PFSK-1 (cell line): ENCODE measurements around the gene LUZP2.

Experiments
- POLR2AphosphoS5 ChIP-seq: IDR thresholded peaks from 2 replicates; pipeline ENCODE4 v1.6.1; 2012; ENCODE audit warnings: low read depth, mild to moderate bottlenecking, control low read depth, low read length, moderate library complexity
- TAF1 ChIP-seq: IDR thresholded peaks from 2 replicates; pipeline ENCODE4 v1.6.1; 2012; ENCODE audit warnings: low read length, control low read depth, borderline replicate concordance; ENCODE audit not compliant: insufficient read depth
- TF ChIP-seq, protein P1 (sequence below), 2 experiments: IDR thresholded peaks; 2 replicates each; pipeline versions ENCODE4 v1.6.1 to v1.8.0; 2011 to 2012; ENCODE audit warnings: low read depth in 2 of 2, low read length in 2 of 2, control low read depth in 1 of 2, inconsistent platforms in 1 of 2, mild to moderate bottlenecking in 1 of 2, moderate library complexity in 1 of 2; ENCODE audit not compliant: insufficient read depth in 1 of 2

DNA sequence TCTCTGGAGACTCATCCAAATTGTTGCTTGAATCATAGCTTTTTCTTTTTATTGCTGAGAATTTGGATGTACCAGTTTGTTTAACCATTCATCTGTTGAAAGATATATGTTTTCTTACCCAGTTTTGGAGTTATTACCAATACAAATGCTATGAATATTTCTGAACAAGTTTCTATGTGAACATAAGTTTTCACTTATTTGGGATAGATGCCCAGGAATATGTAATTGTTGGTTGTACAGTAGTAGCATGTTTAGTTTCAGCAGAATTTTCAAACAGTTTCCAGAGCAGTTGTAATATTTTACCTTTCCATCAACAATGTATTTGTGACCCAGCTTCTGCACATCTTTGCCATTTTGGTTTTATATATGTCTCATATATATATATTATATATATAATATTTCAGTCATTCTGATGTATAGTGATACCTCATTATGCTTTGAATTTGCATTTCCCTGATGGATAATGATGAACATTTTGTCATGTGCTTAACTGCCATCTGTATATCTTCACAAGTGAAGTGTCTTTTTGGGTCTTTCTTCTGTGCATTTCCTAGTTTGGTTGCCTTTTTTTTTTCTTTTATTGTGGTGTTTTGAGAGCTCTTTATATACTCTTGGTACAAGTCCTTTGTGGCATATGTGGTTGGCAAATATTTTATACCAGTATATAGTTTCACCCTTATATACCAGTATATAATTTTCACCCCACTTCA, 118.8 kb downstream of the LUZP2 start:
- TF ChIP-seq, protein P1, sequence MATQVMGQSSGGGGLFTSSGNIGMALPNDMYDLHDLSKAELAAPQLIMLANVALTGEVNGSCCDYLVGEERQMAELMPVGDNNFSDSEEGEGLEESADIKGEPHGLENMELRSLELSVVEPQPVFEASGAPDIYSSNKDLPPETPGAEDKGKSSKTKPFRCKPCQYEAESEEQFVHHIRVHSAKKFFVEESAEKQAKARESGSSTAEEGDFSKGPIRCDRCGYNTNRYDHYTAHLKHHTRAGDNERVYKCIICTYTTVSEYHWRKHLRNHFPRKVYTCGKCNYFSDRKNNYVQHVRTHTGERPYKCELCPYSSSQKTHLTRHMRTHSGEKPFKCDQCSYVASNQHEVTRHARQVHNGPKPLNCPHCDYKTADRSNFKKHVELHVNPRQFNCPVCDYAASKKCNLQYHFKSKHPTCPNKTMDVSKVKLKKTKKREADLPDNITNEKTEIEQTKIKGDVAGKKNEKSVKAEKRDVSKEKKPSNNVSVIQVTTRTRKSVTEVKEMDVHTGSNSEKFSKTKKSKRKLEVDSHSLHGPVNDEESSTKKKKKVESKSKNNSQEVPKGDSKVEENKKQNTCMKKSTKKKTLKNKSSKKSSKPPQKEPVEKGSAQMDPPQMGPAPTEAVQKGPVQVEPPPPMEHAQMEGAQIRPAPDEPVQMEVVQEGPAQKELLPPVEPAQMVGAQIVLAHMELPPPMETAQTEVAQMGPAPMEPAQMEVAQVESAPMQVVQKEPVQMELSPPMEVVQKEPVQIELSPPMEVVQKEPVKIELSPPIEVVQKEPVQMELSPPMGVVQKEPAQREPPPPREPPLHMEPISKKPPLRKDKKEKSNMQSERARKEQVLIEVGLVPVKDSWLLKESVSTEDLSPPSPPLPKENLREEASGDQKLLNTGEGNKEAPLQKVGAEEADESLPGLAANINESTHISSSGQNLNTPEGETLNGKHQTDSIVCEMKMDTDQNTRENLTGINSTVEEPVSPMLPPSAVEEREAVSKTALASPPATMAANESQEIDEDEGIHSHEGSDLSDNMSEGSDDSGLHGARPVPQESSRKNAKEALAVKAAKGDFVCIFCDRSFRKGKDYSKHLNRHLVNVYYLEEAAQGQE (IDR thresholded peaks at IDR 0.05; ENCODE audit: insufficient read depth in 1 of 2, low read depth in 2 of 2, low read length in 2 of 2), result no peak
- TF ChIP-seq POLR2AphosphoS5, result no peak
- no peak for TF ChIP-seq TAF1
